B cell (primary cell): Measurements from ENCODE around the gene EPB41L5. TPM values are rescaled to one million over a fixed set of nuclear protein-coding genes. Genes with fewer than 3 reads are reported as not detected.

Experiments
- ATAC-seq: fragments of 200-7000 bp; cut with Tn5 transposase; one replicate; pipeline ENCODE4 v1.10.0; 2021; ENCODE audit warnings: low read depth, mild to moderate bottlenecking, moderate number of reproducible peaks, moderate library complexity
- CTCF ChIA-PET: fragments of 350-600 bp; sonication (Branson Sonifier 250); formaldehyde crosslinking; loops from one replicate; lab custom pipeline; 2021; ENCODE audit warnings: antibody characterized with exemption, inconsistent platforms; lab: Charles Lee
- POLR2A ChIA-PET: fragments of 350-600 bp; sonication (Branson Sonifier 250); formaldehyde crosslinking; loops from one replicate; lab custom pipeline; 2021; ENCODE audit warnings: antibody characterized with exemption; lab: Charles Lee
- DNase-seq: peaks from one replicate; pipeline ENCODE4 v3.0.0; 2013
- H2AFZ ChIP-seq: 2 replicates; pipeline ENCODE4 v1.6.1; 2012; ENCODE audit warnings: mild to moderate bottlenecking, low read depth, low read length; ENCODE audit not compliant: insufficient read depth, poor library complexity, severe bottlenecking
- H3K27ac ChIP-seq, 2 donors: 1 replicate in 1 of 2; 2 replicates in 1 of 2; pipeline ENCODE4 v1.5.1; 2012 to 2013; ENCODE audit warnings: low read length in 2 of 2, mild to moderate bottlenecking in 2 of 2, moderate library complexity in 1 of 2
- H3K27me3 ChIP-seq, 4 experiments: fragments of 200-600 bp in 1 of 4; sonication (generic) in 1 of 4; replicated peaks in 1 of 4; 1 replicate in 2 of 4; 2 replicates in 2 of 4; pipeline versions ENCODE4 v1.6.1 to v1.7.0; 2013 to 2016; ENCODE audit warnings: low read length in 3 of 4, mild to moderate bottlenecking in 2 of 4, mixed read lengths in 1 of 4, moderate library complexity in 1 of 4; ENCODE audit not compliant: insufficient read depth in 4 of 4, control insufficient read depth in 3 of 4; ENCODE audit errors: control extremely low read depth in 1 of 4
- H3K36me3 ChIP-seq, 2 experiments: replicated peaks in 1 of 2; 1 replicate in 1 of 2; 2 replicates in 1 of 2; pipeline versions ENCODE4 v1.6.1 to v1.7.1; 2013; ENCODE audit warnings: low read length in 1 of 2; ENCODE audit not compliant: insufficient read depth in 2 of 2, control insufficient read depth in 1 of 2; ENCODE audit errors: control extremely low read depth in 1 of 2, extremely low read depth in 1 of 2
- H3K4me1 ChIP-seq, 2 donors: fragments of 200-600 bp in 1 of 2; sonication (generic) in 1 of 2; 1 replicate in 1 of 2; 2 replicates in 1 of 2; pipeline versions ENCODE4 v1.5.1 to v1.6.1; 2013 to 2017; ENCODE audit warnings: low read length in 2 of 2; ENCODE audit not compliant: control insufficient read depth in 2 of 2, insufficient read depth in 2 of 2
- H3K4me2 ChIP-seq: replicated peaks from 2 replicates; pipeline ENCODE3; 2012; ENCODE audit warnings: mild to moderate bottlenecking, low read depth, low read length; ENCODE audit not compliant: poor library complexity, severe bottlenecking
- H3K4me3 ChIP-seq, 5 experiments: fragments of 200-600 bp in 1 of 5; sonication (generic) in 1 of 5; 1 replicate in 3 of 5; 2 replicates in 2 of 5; pipeline versions ENCODE4 v1.5.1 to v1.7.0; 2011 to 2016; ENCODE audit warnings: low read length in 4 of 5, mild to moderate bottlenecking in 4 of 5, low read depth in 2 of 5, control low read depth in 1 of 5, moderate library complexity in 1 of 5; ENCODE audit not compliant: insufficient read depth in 1 of 5; ENCODE audit errors: control extremely low read depth in 1 of 5, extremely low read depth in 1 of 5
- H3K79me2 ChIP-seq: fragments of 200-600 bp; sonication (generic); one replicate; pipeline ENCODE4 v1.6.0; 2016; ENCODE audit warnings: low read length; ENCODE audit not compliant: control insufficient read depth, insufficient read depth
- H3K9ac ChIP-seq: fragments of 200-600 bp; sonication (generic); 2 replicates; pipeline ENCODE4 v1.6.1; 2017; ENCODE audit warnings: mild to moderate bottlenecking, low read length, moderate library complexity
- H3K9me3 ChIP-seq, 3 donors: one replicate each; pipeline versions ENCODE4 v1.6.1 to v1.7.1; 2013; ENCODE audit warnings: low read length in 2 of 3; ENCODE audit not compliant: control insufficient read depth in 2 of 3, insufficient read depth in 1 of 3; ENCODE audit errors: control extremely low read depth in 1 of 3
- H4K20me1 ChIP-seq: 2 replicates; pipeline ENCODE4 v1.6.0; 2012; ENCODE audit warnings: mild to moderate bottlenecking, low read length; ENCODE audit not compliant: insufficient read depth, control insufficient read depth, poor library complexity, severe bottlenecking
- H3K27ac Mint-ChIP-seq: one replicate; pipeline ENCODE4 v1.8.0; 2021; ENCODE audit warnings: mixed read lengths
- H3K27me3 Mint-ChIP-seq: one replicate; pipeline ENCODE4 v1.8.0; 2021; ENCODE audit warnings: mixed read lengths
- H3K4me1 Mint-ChIP-seq: one replicate; pipeline ENCODE4 v1.8.0; 2021; ENCODE audit warnings: mixed read lengths
- H3K4me3 Mint-ChIP-seq: one replicate; pipeline ENCODE4 v1.8.0; 2021; ENCODE audit warnings: mixed read lengths
- H3K9me3 Mint-ChIP-seq: one replicate; pipeline ENCODE4 v1.8.0; 2022; ENCODE audit warnings: mixed read lengths; ENCODE audit not compliant: insufficient read depth
- EZH2 ChIP-seq: IDR thresholded peaks from 2 replicates; pipeline ENCODE4 v1.6.1; 2012; ENCODE audit warnings: borderline replicate concordance, low read depth, mild to moderate bottlenecking, moderate library complexity, low read length; ENCODE audit not compliant: insufficient read depth, poor library complexity, severe bottlenecking
- WGBS: methylation state at CpG from one replicate; pipeline ENCODE4 v1.1.5; 2013; ENCODE audit warnings: missing lambda C conversion rate; ENCODE audit not compliant: insufficient coverage; 5-methylcytosine and 5-hydroxymethylcytosine counted together
- intact Hi-C: fragments of 100-400 bp; cut with micrococcal nuclease; formaldehyde crosslinking; loops from one replicate; pipeline ENCODE4 v1.10.0; 2022
- polyA plus RNA-seq: library from polyadenylated mRNA; depleted of rRNA; stranded (reverse); fragments of >200 nt; gene quantifications from 2 replicates; pipeline ENCODE4 v1.2.3, GENCODE V29; 2012
- total RNA-seq, 2 donors: library from RNA; stranded (reverse); fragments of 120-200 nt in 1 of 2; gene quantifications; 1 replicate in 1 of 2; 2 replicates in 1 of 2; pipeline versions ENCODE4 v1.2.3 to v1.2.4, GENCODE V29; 2013 to 2022
- TF ChIP-seq, protein P1 (sequence below): fragments of 200-600 bp; IDR thresholded peaks from one replicate; pipeline ENCODE4 v1.8.0; 2022; ENCODE audit warnings: antibody characterized with exemption, mild to moderate bottlenecking

Gene EPB41L5
- total and polyA plus RNA-seq, 2 donors (not counting 1 experiment from before 2014, with no cell fraction given): 3.9 to 14.0 TPM

DNA sequence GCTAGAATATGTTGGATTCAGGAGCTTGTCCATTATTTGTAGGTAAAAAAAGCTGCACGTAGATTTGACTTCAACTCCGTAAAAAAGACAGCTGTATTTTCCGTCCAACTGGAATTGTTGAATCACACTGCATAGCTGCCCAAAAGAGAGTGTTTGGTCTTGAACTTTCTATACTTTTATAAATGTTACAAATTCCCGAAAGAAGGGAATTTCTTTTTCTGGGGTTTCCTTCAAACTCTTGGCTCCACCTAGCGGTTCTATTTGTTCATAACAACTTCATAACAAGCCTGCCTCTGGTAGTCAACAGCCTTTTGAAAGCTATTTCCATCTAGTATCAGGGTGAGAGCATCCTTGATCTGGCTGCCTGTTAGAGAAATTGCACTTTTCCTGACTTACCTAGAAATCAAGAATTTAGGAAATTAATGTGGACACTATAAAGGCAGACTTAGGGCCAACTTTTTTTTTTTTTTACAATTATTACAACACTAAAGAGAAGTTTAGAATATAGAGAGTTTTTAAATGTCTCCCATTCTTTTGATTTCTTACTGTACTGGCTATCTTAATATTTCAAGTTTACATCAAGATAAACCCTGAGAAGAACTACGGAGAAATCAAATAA, 162.2 kb downstream of the EPB41L5 start:
- CTCF ChIA-PET: interaction anchor here (0.6 to 6.8 kb wide), 48 partner anchors 9 to 533 kb away, joined by 3 to 174 read pairs (median 4); partner anchors contain the start of genes EPB41L5, PTPN4, RALB and TMEM177
- H3K27ac Mint-ChIP-seq: peak overlapping the region; percentile 64
- peak overlapping the region; percentile 3 for H2AFZ ChIP-seq
- peaks cover 42% of the 10 kb centered on the region for H3K4me1 Mint-ChIP-seq
- H4K20me1 ChIP-seq: no peaks in the 10 kb centered on the region
- WGBS: 67% methylated on average over 1 of the region's 6 CpGs
- intact Hi-C loops: loop anchor here (5.0 to 10.0 kb wide), 2 partner anchors 348 to 530 kb away; no protein-coding TSS in a partner anchor
- H3K4me3 ChIP-seq: no peak overlapping the region
- no peaks in the 10 kb centered on the region for H3K27me3 ChIP-seq
- POLR2A ChIA-PET: interaction anchor here (0.5 to 0.7 kb wide), 2 partner anchors 40 to 350 kb away, joined by 3 to 5 read pairs; no protein-coding TSS in a partner anchor
- H3K4me3 Mint-ChIP-seq: no peak overlapping the region
- no peak for TF ChIP-seq EZH2
- TF ChIP-seq, protein P1, sequence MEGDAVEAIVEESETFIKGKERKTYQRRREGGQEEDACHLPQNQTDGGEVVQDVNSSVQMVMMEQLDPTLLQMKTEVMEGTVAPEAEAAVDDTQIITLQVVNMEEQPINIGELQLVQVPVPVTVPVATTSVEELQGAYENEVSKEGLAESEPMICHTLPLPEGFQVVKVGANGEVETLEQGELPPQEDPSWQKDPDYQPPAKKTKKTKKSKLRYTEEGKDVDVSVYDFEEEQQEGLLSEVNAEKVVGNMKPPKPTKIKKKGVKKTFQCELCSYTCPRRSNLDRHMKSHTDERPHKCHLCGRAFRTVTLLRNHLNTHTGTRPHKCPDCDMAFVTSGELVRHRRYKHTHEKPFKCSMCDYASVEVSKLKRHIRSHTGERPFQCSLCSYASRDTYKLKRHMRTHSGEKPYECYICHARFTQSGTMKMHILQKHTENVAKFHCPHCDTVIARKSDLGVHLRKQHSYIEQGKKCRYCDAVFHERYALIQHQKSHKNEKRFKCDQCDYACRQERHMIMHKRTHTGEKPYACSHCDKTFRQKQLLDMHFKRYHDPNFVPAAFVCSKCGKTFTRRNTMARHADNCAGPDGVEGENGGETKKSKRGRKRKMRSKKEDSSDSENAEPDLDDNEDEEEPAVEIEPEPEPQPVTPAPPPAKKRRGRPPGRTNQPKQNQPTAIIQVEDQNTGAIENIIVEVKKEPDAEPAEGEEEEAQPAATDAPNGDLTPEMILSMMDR: peak; percentile 94
- H3K79me2 ChIP-seq: peaks cover 20% of the 10 kb centered on the region
- no peak for ATAC-seq
- peak; percentile 72 for DNase-seq
- H3K36me3 ChIP-seq: no peaks in the 10 kb centered on the region
- H3K9me3 ChIP-seq: no peaks in the 10 kb centered on the region
- H3K4me2 ChIP-seq: peak overlapping the region; percentile 21
- peaks cover 40 to 43% of the 10 kb centered on the region in 2 donors for H3K4me1 ChIP-seq
- H3K9ac ChIP-seq: no peak overlapping the region
- no peak overlapping the region for H3K27ac ChIP-seq
- H3K9me3 Mint-ChIP-seq: no peaks in the 10 kb centered on the region
- H3K27me3 Mint-ChIP-seq: no peaks in the 10 kb centered on the region

DNA sequence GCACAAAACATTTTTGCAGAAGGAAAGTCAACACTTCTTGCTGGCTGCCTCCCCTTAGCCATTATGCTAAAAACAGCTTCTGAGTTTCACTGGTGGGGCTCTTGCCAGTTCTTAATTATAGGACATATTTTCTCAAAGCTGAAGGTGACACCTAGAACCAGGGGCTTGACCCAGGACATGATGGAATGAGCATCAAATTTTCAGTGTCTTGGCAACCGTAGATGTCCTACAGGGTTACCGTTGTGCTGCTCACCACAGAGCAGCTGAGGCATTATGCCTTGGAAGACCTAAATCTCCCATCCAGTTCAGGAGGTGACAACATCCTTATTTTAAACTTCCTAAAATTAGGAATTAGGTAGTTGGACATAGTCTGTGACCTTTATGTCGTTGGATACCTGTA, 163.6 kb downstream of the EPB41L5 start:
- Histone ChIP-seq H3K79me2 (peaks cover 34% of the 10 kb centered on the region), H3K9ac (peak overlapping the region; percentile 67), H3K9me3 (no peaks in the 10 kb centered on the region), H3K4me2 (peak overlapping the region; percentile 76), H3K4me3 (peak overlapping the region in 4 of 5 experiments; percentile 59 to 72 (median 68)), H3K36me3 (no peaks in the 10 kb centered on the region), H2AFZ (peak overlapping the region; percentile 83), H3K27me3 (no peaks in the 10 kb centered on the region), H3K4me1 (peaks cover 49 to 52% of the 10 kb centered on the region in 2 donors), H4K20me1 (no peaks in the 10 kb centered on the region), H3K27ac (peak overlapping the region; percentile 91)
- 0% methylated on average over 1 of the region's 3 CpGs for WGBS
- ChIA-PET POLR2A (interaction anchor here (0.6 to 1.4 kb wide), 6 partner anchors 46 to 417 kb away, joined by 3 to 10 read pairs (median 5); partner anchors contain the start of genes EPB41L5, PTPN4, RALB and TMEM185B), CTCF (interaction anchor here (0.7 to 6.8 kb wide), 28 partner anchors 12 to 810 kb away, joined by 3 to 174 read pairs (median 5); partner anchors contain the start of genes C2orf76, DBI, EPB41L5 and PTPN4)
- Mint-ChIP-seq H3K4me3 (peak overlapping the region; percentile 95), H3K27me3 (no peaks in the 10 kb centered on the region), H3K4me1 (peaks cover 46% of the 10 kb centered on the region), H3K9me3 (no peaks in the 10 kb centered on the region), H3K27ac (peak overlapping the region; percentile 96)
- TF ChIP-seq, protein P1: no peak
- no peak for TF ChIP-seq EZH2
- DNase-seq (no peak), ATAC-seq (no peak)
- intact Hi-C loops: loop anchor here (5.0 to 10.0 kb wide), 2 partner anchors 349 to 532 kb away; no protein-coding TSS in a partner anchor
